ENCODE measurements around the gene EFNA3. TPM values are rescaled to one million over a fixed set of nuclear protein-coding genes. Genes with fewer than 3 reads are reported as not detected.

The EFNA3 gene
- total RNA-seq, 6 experiments from 2014 or later: 0.25 to 0.87 (median 0.55) TPM

DNA sequence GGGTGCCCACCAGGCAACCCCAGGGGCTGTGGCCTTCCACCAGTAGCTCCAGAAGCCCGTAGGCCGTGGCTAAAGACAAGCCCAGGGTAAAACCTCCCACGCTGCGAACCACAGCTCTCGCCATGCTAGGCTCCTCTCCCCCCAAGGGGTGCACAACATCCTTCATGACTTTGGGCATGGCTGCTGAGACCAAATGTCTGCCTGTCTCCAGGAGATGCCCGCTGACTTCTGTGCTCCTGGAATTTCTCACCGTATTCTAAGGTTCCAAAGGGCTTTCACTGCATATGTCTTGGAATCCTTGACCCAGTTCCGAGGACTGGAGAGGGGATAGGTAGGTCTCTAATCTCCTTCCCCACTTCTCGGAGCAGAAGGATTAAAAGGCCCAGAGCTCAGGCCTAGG is 45.1 kb upstream of the EFNA3 start, which contains the start of the genes DCST1 and DCST2:
TSS of gene DCST1 (plus strand) at position 301 of the 400 bp plus-strand sequence. CDS start 213 bp downstream, outside the sequence.
TSS of gene DCST2 (minus strand) at position 258 of the 400 bp plus-strand sequence. CDS start at position 178, 80 bp downstream.
- Mint-ChIP-seq H3K27ac (no peak within 1 kb of the TSS), H3K9me3 (no peaks in the 10 kb centered on the region), H3K27me3 (ENCODE audit: insufficient read depth) (peaks cover 57% of the 10 kb centered on the region), H3K4me3 (no peak within 1 kb of the TSS), H3K36me3 (ENCODE audit: low read depth) (no peaks in the 10 kb centered on the region), H3K4me1 (ENCODE audit: low read depth) (peaks cover 3% of the 10 kb centered on the region)
- no peak for TF ChIP-seq CTCF (IDR thresholded peaks at IDR 0.05)
- DNase-seq: no peak

DNA sequence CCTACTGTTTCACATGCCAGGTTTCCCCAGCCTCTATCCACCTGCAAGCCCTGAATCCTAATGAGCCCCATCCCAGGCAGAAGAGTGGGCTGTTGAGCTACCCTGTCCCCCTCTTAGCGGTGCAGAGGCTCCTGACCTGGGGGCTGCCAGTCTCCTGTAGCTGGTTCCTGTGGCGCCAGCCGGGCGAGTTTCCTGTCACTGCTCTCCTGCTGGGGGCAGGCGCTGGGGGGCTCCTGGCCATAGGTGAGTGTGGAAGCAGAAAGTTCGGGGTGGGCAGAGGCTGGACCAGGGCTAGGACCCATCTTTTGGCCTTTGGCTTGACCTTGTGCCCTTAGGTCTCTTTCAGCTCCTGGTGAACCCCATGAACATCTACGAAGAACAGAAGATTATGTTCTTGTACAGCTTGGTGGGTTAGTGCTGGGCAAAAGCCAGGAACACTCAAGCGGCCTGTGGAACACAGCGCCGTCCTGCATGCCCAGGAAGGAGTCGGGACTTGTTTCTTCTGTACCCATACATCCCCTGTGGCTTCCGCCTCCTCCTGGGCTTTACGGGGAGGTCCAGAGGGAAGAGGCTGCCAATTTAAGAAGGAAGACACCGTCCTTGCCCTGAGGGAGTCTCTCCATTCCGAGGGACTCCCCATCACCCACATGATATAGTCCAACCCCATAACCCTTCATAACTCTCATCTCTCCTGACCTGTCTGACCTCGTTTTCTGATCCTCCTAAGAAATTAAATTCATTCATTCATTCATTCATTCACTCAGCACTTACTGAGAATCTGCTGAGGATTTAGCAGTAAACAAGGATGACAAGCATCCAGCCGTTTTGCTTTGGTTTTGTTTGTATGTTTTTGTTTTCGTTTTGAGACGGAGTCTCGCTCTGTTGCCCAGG is 44.1 kb upstream of the EFNA3 start:
- no peak for TF ChIP-seq CTCF (IDR thresholded peaks at IDR 0.05)
- H3K27ac Mint-ChIP-seq: no peak overlapping the region
- peaks cover 62% of the 10 kb centered on the region for H3K27me3 Mint-ChIP-seq (ENCODE audit: insufficient read depth)
- no peak for DNase-seq
- no peaks in the 10 kb centered on the region for H3K9me3 Mint-ChIP-seq
- H3K4me3 Mint-ChIP-seq: no peak overlapping the region
- peaks cover 8% of the 10 kb centered on the region for H3K4me1 Mint-ChIP-seq (ENCODE audit: low read depth)
- no peaks in the 10 kb centered on the region for H3K36me3 Mint-ChIP-seq (ENCODE audit: low read depth)

DNA sequence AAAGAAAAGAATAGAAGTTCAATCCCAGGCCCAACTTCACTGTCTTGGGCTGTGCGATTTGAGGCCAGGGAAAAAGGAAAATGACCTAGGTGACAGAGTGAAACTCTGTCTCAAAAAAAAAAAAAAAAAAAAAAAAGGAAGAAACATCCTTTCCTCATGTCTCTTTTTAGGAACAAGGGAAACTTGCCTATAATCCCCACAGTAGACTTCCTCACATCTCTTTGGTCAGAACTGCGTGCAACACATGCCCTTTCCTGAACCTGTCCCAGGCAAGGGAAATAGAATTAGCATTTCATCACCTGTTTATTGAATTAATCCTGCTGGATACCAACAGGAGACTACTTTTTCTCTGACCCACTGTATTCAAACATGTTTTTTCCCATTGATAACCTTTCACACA is 42.7 kb upstream of the EFNA3 start:
- no peak for DNase-seq
- Mint-ChIP-seq H3K27ac (no peak overlapping the region), H3K36me3 (ENCODE audit: low read depth) (no peaks in the 10 kb centered on the region), H3K27me3 (ENCODE audit: insufficient read depth) (peaks cover 63% of the 10 kb centered on the region), H3K9me3 (no peaks in the 10 kb centered on the region), H3K4me3 (no peak overlapping the region), H3K4me1 (ENCODE audit: low read depth) (peaks cover 8% of the 10 kb centered on the region)
- TF ChIP-seq CTCF (IDR thresholded peaks at IDR 0.05): no peak

DNA sequence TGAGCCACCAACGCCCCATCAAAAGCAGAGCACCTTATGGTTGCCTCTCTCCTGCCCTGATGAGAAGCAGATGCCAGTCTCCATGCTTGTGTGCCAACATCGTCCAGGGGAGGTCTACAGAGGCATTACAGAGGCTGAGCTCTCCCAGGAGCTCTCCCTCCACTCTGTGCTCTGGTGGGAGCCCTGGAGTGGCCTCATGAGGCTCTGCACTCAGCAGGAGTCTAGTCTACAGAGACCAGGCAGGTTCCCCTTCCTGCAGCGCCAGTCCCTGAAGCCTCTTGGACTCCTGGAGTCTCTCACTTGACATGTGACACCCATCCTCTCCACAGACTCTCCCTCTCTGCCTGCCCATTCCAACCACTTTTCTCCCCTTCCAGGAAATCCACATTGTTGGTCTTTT is 41.6 kb upstream of the EFNA3 start:
- no peak for TF ChIP-seq CTCF (IDR thresholded peaks at IDR 0.05)
- H3K4me1 Mint-ChIP-seq (ENCODE audit: low read depth): peaks cover 8% of the 10 kb centered on the region
- no peak overlapping the region for H3K27ac Mint-ChIP-seq
- H3K27me3 Mint-ChIP-seq (ENCODE audit: insufficient read depth): peaks cover 58% of the 10 kb centered on the region
- H3K36me3 Mint-ChIP-seq (ENCODE audit: low read depth): no peaks in the 10 kb centered on the region
- no peak overlapping the region for H3K4me3 Mint-ChIP-seq
- DNase-seq: no peak
- H3K9me3 Mint-ChIP-seq: no peaks in the 10 kb centered on the region

- no peak for DNase-seq
- Mint-ChIP-seq H3K9me3 (no peaks in the 10 kb centered on the region), H3K4me1 (ENCODE audit: low read depth) (peaks cover 8% of the 10 kb centered on the region), H3K27me3 (ENCODE audit: insufficient read depth) (peaks cover 52% of the 10 kb centered on the region), H3K36me3 (ENCODE audit: low read depth) (no peaks in the 10 kb centered on the region), H3K27ac (no peak overlapping the region), H3K4me3 (no peak overlapping the region)
- TF ChIP-seq CTCF (IDR thresholded peaks at IDR 0.05): no peak
Measured at GRCh38 chr1:155037851-155038441, 40.7 kb upstream of the EFNA3 start.
